T-helper 17 cell (primary cell): Measurements from ENCODE around the gene EFCAB14. TPM values are rescaled to one million over a fixed set of nuclear protein-coding genes. Genes with fewer than 3 reads are reported as not detected.
"Not testable (repeated sequence)": the region's sequence is repeated elsewhere in the genome, so short reads cannot be mapped to it uniquely, and the experiment has no call there.

Experiments used
- ATAC-seq: fragments of 150-1000 bp; cut with Tn5 transposase; 2 replicates; pipeline ENCODE4 v1.10.0; 2021; ENCODE audit warnings: mild to moderate bottlenecking, moderate library complexity
- DNase-seq, 3 donors: peaks; one replicate each; pipeline versions ENCODE4 v3.0.0 to v3.0.0-alpha.2; 2020 to 2021
- H3K9me3 ChIP-seq: one replicate; pipeline ENCODE4 v1.7.0; 2013; ENCODE audit warnings: low read length, mild to moderate bottlenecking; ENCODE audit not compliant: control insufficient read depth, poor library complexity, severe bottlenecking
- H3K27ac Mint-ChIP-seq: one replicate; pipeline ENCODE4 v1.8.0; 2022; ENCODE audit warnings: mild to moderate bottlenecking, moderate library complexity, mixed read lengths
- H3K27me3 Mint-ChIP-seq: one replicate; pipeline ENCODE4 v1.8.0; 2022; ENCODE audit warnings: mixed read lengths
- H3K36me3 Mint-ChIP-seq: one replicate; pipeline ENCODE4 v1.8.0; 2022; ENCODE audit warnings: low read depth, mixed read lengths
- H3K4me1 Mint-ChIP-seq: one replicate; pipeline ENCODE4 v1.8.0; 2022; ENCODE audit warnings: mild to moderate bottlenecking, mixed read lengths
- H3K4me3 Mint-ChIP-seq: one replicate; pipeline ENCODE4 v1.8.0; 2022; ENCODE audit warnings: mild to moderate bottlenecking, moderate library complexity, mixed read lengths
- total RNA-seq, 4 donors: library from RNA in 2 of 4; stranded (reverse) in 2 of 4; gene quantifications; one replicate each; pipeline ENCODE4 v1.2.3 and lab custom pipeline; 2022 to 2026

EFCAB14 gene
- total RNA-seq, 2 donors from 2014 or later: 79.7 to 90.5 TPM

GRCh38 chr1:46652321-46653100, 66.4 kb downstream of the EFCAB14 start:
- no peaks in the 10 kb centered on the region for H3K9me3 ChIP-seq
- Mint-ChIP-seq H3K36me3 (peaks cover 13% of the 10 kb centered on the region), H3K4me1 (peaks cover 2% of the 10 kb centered on the region), H3K27me3 (no peaks in the 10 kb centered on the region), H3K27ac (no peak overlapping the region), H3K4me3 (no peak overlapping the region)
- ATAC-seq: no peak
- no peak for DNase-seq

- not testable (repeated sequence) for H3K9me3 ChIP-seq, DNase-seq, H3K27ac Mint-ChIP-seq, H3K4me1 Mint-ChIP-seq, H3K27me3 Mint-ChIP-seq, H3K4me3 Mint-ChIP-seq, ATAC-seq
- peaks cover 13% of the 10 kb centered on the region for H3K36me3 Mint-ChIP-seq
Measured at GRCh38 chr1:46651152-46651551, 67.8 kb downstream of the EFCAB14 start.

GRCh38 chr1:46650491-46650890, 68.4 kb downstream of the EFCAB14 start:
- Mint-ChIP-seq H3K27me3 (no peaks in the 10 kb centered on the region), H3K36me3 (peaks cover 9% of the 10 kb centered on the region), H3K27ac (no peak overlapping the region), H3K4me3 (no peak overlapping the region), H3K4me1 (peaks cover 2% of the 10 kb centered on the region)
- ATAC-seq (no peak), DNase-seq (no peak)
- H3K9me3 ChIP-seq: no peaks in the 10 kb centered on the region

DNA sequence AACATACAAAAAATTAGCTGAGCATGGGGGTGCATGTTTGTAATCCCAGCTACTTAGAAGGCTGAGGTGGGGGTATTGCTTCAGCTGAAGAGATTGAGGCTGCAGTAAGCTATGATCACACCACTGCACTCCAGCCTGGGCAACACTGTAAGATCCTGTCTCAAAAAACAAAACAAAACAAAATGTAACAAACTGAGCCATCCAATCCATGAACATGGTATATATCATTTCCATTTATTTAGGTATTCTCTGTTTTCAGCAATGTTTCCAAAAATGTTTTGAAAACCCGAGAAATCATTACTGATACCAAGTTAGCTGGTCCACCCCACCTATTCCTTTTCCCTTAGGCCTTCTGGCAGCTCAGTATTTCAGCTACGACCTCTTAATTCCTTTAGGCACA, 69.2 kb downstream of the EFCAB14 start:
- DNase-seq (no peak), ATAC-seq (no peak)
- Mint-ChIP-seq H3K4me3 (no peak overlapping the region), H3K27me3 (no peaks in the 10 kb centered on the region), H3K27ac (no peak overlapping the region), H3K36me3 (peaks cover 8% of the 10 kb centered on the region), H3K4me1 (peaks cover 2% of the 10 kb centered on the region)
- H3K9me3 ChIP-seq: no peaks in the 10 kb centered on the region

DNA sequence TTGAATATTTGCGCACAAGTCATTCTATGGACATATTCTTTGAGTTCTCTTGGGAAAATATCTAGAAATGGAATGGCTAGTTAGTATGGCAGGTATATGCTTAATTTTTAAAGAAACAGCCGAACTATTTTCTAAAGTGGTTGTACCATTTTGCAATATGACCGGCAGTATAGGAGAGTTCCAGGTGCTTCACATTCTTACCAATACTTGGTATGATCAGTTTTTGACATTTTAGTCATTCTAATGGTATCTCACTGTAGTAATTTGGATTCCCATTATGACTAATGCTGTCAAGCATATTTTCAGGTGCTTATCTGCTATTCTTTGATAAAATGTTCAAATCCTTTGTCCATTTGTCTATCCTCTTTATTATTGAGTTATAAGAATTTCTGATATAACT, 71.3 kb downstream of the EFCAB14 start:
- Mint-ChIP-seq H3K4me1 (no peaks in the 10 kb centered on the region), H3K36me3 (peaks cover 5% of the 10 kb centered on the region), H3K27ac (no peak overlapping the region), H3K4me3 (no peak overlapping the region), H3K27me3 (no peaks in the 10 kb centered on the region)
- DNase-seq (no peak), ATAC-seq (no peak)
- H3K9me3 ChIP-seq: no peaks in the 10 kb centered on the region

DNA sequence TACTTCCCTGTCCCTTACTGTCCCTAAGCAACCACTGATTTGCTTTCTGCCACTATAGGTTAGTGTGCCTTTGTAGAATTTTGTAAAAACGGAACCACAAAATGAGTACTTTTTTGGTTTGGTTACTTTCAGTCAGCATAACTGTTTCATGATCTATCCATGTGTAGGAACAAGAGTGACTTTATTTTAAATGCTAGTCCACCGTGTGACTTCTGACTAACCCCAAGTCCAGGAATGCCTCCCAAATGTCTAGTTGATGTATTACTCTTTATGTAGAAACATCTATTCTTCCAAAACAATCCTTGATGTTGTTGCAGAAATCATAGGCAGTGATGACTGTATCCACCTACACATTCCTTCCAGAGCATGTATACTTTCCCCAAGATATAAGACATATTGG, 72.1 kb downstream of the EFCAB14 start:
- Mint-ChIP-seq H3K36me3 (peaks cover 4% of the 10 kb centered on the region), H3K4me3 (no peak overlapping the region), H3K27me3 (no peaks in the 10 kb centered on the region), H3K27ac (peak overlapping the region; percentile 16), H3K4me1 (no peaks in the 10 kb centered on the region)
- DNase-seq (no peak), ATAC-seq (no peak)
- H3K9me3 ChIP-seq: no peaks in the 10 kb centered on the region

GRCh38 chr1:46646331-46646730, 72.6 kb downstream of the EFCAB14 start:
- no peaks in the 10 kb centered on the region for H3K9me3 ChIP-seq
- H3K27me3 Mint-ChIP-seq: no peaks in the 10 kb centered on the region
- peak overlapping the region; percentile 16 for H3K27ac Mint-ChIP-seq
- DNase-seq (no peak), ATAC-seq (no peak)
- H3K4me1 Mint-ChIP-seq: no peaks in the 10 kb centered on the region
- peaks cover 9% of the 10 kb centered on the region for H3K36me3 Mint-ChIP-seq
- H3K4me3 Mint-ChIP-seq: no peak overlapping the region

DNA sequence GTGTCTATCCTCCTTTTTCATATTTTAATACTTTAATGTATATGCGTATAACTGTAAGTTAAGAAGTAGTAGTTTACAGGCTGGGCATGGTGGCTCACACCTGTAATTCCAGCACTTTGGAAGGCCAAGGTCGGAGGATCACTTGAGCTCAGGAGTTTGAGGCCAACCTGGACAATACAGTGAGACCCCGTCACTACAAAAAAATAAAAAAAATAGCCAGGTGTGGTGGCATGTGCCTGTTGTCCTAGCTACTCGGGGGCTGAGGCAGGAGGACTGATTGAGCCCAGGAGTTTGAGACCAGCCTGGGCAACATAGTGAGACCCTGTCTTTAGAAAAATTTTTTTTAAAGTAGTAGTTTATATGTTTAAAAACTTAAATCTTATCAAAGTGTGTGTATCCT, 73.1 kb downstream of the EFCAB14 start:
- no peak overlapping the region for H3K27ac Mint-ChIP-seq
- H3K27me3 Mint-ChIP-seq: no peaks in the 10 kb centered on the region
- no peak for ATAC-seq
- H3K36me3 Mint-ChIP-seq: peaks cover 10% of the 10 kb centered on the region
- H3K9me3 ChIP-seq: no peaks in the 10 kb centered on the region
- no peak for DNase-seq
- no peak overlapping the region for H3K4me3 Mint-ChIP-seq
- peaks cover under 1% of the 10 kb centered on the region for H3K4me1 Mint-ChIP-seq

DNA sequence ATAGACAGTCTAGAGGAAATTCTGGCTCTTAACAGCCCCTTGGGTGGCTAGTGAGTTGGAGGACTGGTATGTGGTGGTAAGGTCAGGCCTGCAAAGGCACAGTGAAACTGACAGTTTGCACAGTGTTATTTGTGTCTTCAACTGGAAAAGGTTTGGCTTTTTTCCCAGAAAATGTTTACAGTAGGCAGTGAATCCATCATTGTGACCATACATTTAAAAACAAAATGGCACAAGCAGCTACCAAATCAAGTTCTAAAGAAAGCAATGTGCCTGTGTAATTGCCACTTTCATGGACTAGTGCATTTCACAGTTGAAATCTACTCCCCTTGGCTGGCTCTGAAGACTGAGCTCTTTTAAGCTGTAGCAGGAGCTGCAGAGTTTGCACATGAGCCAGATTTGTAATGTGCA, 75.5 kb downstream of the EFCAB14 start:
- H3K9me3 ChIP-seq: no peaks in the 10 kb centered on the region
- H3K36me3 Mint-ChIP-seq: peaks cover 23% of the 10 kb centered on the region
- H3K4me1 Mint-ChIP-seq: peaks cover 3% of the 10 kb centered on the region
- ATAC-seq: no peak
- DNase-seq: no peak
- no peak overlapping the region for H3K4me3 Mint-ChIP-seq
- no peaks in the 10 kb centered on the region for H3K27me3 Mint-ChIP-seq
- no peak overlapping the region for H3K27ac Mint-ChIP-seq

- no peaks in the 10 kb centered on the region for H3K27me3 Mint-ChIP-seq
- no peak overlapping the region for H3K4me3 Mint-ChIP-seq
- no peak overlapping the region for H3K27ac Mint-ChIP-seq
- DNase-seq: no peak
- ATAC-seq: no peak
- peaks cover 3% of the 10 kb centered on the region for H3K4me1 Mint-ChIP-seq
- peaks cover 23% of the 10 kb centered on the region for H3K36me3 Mint-ChIP-seq
- H3K9me3 ChIP-seq: no peaks in the 10 kb centered on the region
Measured at GRCh38 chr1:46642115-46642680, 76.7 kb downstream of the EFCAB14 start.

GRCh38 chr1:46639547-46639946, 79.4 kb downstream of the EFCAB14 start:
- peaks cover 23% of the 10 kb centered on the region for H3K36me3 Mint-ChIP-seq
- peaks cover 5% of the 10 kb centered on the region for H3K4me1 Mint-ChIP-seq
- H3K27ac Mint-ChIP-seq: no peak overlapping the region
- ATAC-seq: no peak
- H3K4me3 Mint-ChIP-seq: no peak overlapping the region
- no peaks in the 10 kb centered on the region for H3K9me3 ChIP-seq
- H3K27me3 Mint-ChIP-seq: no peaks in the 10 kb centered on the region
- no peak for DNase-seq

DNA sequence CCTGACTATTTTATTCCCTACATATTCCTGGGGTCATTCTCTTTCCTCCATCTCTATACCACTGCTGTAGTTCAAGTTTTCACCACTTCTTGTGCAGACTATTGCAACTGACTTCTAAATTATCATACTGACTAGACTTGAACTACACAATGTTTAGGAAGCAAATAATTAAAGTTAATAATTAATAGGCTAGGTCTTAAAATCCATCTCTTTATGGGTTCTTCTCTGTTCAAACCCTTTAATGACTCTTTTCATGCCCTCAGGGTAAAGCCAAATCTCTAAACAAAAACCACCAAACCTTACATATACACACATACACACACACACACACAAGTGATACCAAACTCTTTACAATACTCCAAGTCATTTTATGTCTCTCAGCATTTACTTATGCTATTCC, 80.0 kb downstream of the EFCAB14 start:
- Mint-ChIP-seq H3K4me3 (no peak overlapping the region), H3K36me3 (peaks cover 28% of the 10 kb centered on the region), H3K27me3 (no peaks in the 10 kb centered on the region), H3K27ac (no peak overlapping the region), H3K4me1 (peaks cover 5% of the 10 kb centered on the region)
- ATAC-seq (no peak), DNase-seq (no peak)
- no peaks in the 10 kb centered on the region for H3K9me3 ChIP-seq

DNA sequence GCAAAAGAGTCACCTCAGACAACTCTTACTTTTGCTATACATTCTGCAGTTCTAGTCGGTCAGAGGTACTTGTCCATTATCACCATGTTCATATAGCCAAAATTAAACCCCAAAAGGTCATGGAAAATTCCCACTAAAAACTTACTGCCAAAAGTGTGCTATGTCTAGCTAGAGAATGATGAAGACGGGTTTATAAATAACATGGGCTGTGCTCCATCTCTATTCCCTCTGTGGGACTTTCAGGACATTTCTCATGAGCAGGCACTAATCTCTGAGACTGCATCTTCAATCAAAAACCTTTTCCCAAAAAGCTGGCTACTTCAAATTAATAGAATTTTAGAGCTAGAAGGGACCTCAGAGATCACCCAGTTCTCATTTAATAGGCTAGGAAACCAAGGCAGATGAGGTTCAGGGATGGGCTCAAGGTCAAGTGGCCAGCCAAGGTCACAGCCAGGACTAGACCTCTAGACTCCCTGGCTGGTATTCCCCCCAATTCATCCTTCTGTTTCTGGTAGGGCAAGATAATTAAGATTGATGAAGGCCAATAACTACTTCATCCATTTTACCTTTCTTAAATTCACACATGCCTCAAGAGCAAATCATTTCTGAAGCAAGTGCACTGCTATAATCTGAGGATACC, 81.3 kb downstream of the EFCAB14 start:
- no peaks in the 10 kb centered on the region for H3K27me3 Mint-ChIP-seq
- ATAC-seq (no peak), DNase-seq (no peak)
- H3K4me1 Mint-ChIP-seq: peaks cover 5% of the 10 kb centered on the region
- H3K9me3 ChIP-seq: no peaks in the 10 kb centered on the region
- H3K4me3 Mint-ChIP-seq: no peak overlapping the region
- peak overlapping the region; percentile 45 for H3K27ac Mint-ChIP-seq
- peaks cover 28% of the 10 kb centered on the region for H3K36me3 Mint-ChIP-seq
